Right atrium auricular region (tissue), 2 donors: ENCODE measurements around the gene KIF27. TPM values are rescaled to one million over a fixed set of nuclear protein-coding genes. Genes with fewer than 3 reads are reported as not detected.
A peak's percentile ranks its signal among the peaks of the same experiment; 100 is the strongest.

Source experiments
- DNase-seq: peaks from one replicate; pipeline ENCODE4 v3.0.0-alpha.2; 2019; ENCODE audit warnings: low spot score
- H3K27ac ChIP-seq, 2 donors: fragments of 200-600 bp; sonication (generic); 1 replicate in 1 of 2; 2 replicates in 1 of 2; pipeline ENCODE4 v1.5.1; 2016 to 2019
- H3K27me3 ChIP-seq, 2 donors: fragments of 200-600 bp; sonication (generic); one replicate each; pipeline versions ENCODE4 v1.5.1 to v1.6.0; 2017 to 2019
- H3K36me3 ChIP-seq: fragments of 200-600 bp; sonication (generic); one replicate; pipeline ENCODE4 v1.5.1; 2016
- H3K4me1 ChIP-seq, 2 donors: fragments of 200-600 bp; sonication (generic); one replicate each; pipeline versions ENCODE4 v1.5.1 to v1.6.0; 2017 to 2019
- H3K4me3 ChIP-seq, 2 donors: fragments of 200-600 bp; sonication (generic); 1 replicate in 1 of 2; 2 replicates in 1 of 2; pipeline ENCODE4 v1.5.1; 2017 to 2019; ENCODE audit warnings: mild to moderate bottlenecking in 1 of 2, moderate library complexity in 1 of 2
- H3K9me3 ChIP-seq, 2 donors: fragments of 200-600 bp; sonication (generic); one replicate each; pipeline ENCODE4 v1.5.1; 2019
- CTCF ChIP-seq, 2 donors: fragments of 200-600 bp; sonication (generic); IDR thresholded peaks; one replicate each; pipeline ENCODE4 v1.5.1; 2019; ENCODE audit warnings: antibody characterized with exemption in 2 of 2
- total RNA-seq, 2 donors: library from RNA; depleted of rRNA; stranded (reverse); fragments of >200 nt; gene quantifications; one replicate each; pipeline ENCODE4 v1.1.0, GENCODE V29; 2016

The KIF27 gene
- total RNA-seq: 1 to 10 TPM; 4.3 to 4.6 TPM

GRCh38 chr9:83920927-83921707 is at the start of gene KIF27:
Gene KIF27, minus strand, starts transcription at chr9:83921432. Its CDS starts 5,841 bp downstream, at chr9:83915591.
- H3K36me3 ChIP-seq: no peaks in the 10 kb centered on the region
- peak within 1 kb of the TSS; percentile 94 to 97 for H3K27ac ChIP-seq
- DNase-seq: peak; percentile 98
- peak in 1 of 2 donors; percentile 51 for TF ChIP-seq CTCF (IDR thresholded peaks at IDR 0.05)
- peak within 1 kb of the TSS; percentile 79 to 86 for H3K4me3 ChIP-seq
- no peaks in the 10 kb centered on the region for H3K27me3 ChIP-seq
- H3K9me3 ChIP-seq: no peaks in the 10 kb centered on the region
- peaks cover 0 to 7% of the 10 kb centered on the region in 2 donors for H3K4me1 ChIP-seq

GRCh38 chr9:83969602-83970001 is 48.4 kb upstream of the KIF27 start:
- no peaks in the 10 kb centered on the region for H3K9me3 ChIP-seq
- no peak for TF ChIP-seq CTCF (IDR thresholded peaks at IDR 0.05)
- DNase-seq: no peak
- no peak overlapping the region for H3K27ac ChIP-seq
- peaks cover 0 to 6% of the 10 kb centered on the region in 2 donors for H3K4me1 ChIP-seq
- H3K36me3 ChIP-seq: peaks cover 64% of the 10 kb centered on the region
- H3K4me3 ChIP-seq: no peak overlapping the region
- H3K27me3 ChIP-seq: no peaks in the 10 kb centered on the region

- DNase-seq: no peak
- Histone ChIP-seq H3K4me1 (peaks cover 0 to 3% of the 10 kb centered on the region in 2 donors), H3K27ac (no peak overlapping the region), H3K36me3 (peaks cover 38% of the 10 kb centered on the region), H3K4me3 (no peak overlapping the region), H3K27me3 (no peaks in the 10 kb centered on the region), H3K9me3 (no peaks in the 10 kb centered on the region)
- TF ChIP-seq CTCF (IDR thresholded peaks at IDR 0.05): no peak
Measured at GRCh38 chr9:83967073-83967472, 45.8 kb upstream of the KIF27 start.

- H3K36me3 ChIP-seq: peaks cover 29% of the 10 kb centered on the region
- H3K27me3 ChIP-seq: no peaks in the 10 kb centered on the region
- H3K4me3 ChIP-seq: no peak overlapping the region
- no peak for DNase-seq
- no peaks in the 10 kb centered on the region for H3K9me3 ChIP-seq
- H3K27ac ChIP-seq: no peak overlapping the region
- peaks cover 0 to 3% of the 10 kb centered on the region in 2 donors for H3K4me1 ChIP-seq
- no peak for TF ChIP-seq CTCF (IDR thresholded peaks at IDR 0.05)
Measured at GRCh38 chr9:83966209-83966582, 45.0 kb upstream of the KIF27 start.

- Histone ChIP-seq H3K4me1 (peaks cover 0 to 3% of the 10 kb centered on the region in 2 donors), H3K27ac (no peak overlapping the region), H3K9me3 (no peaks in the 10 kb centered on the region), H3K36me3 (peaks cover 23% of the 10 kb centered on the region), H3K27me3 (no peaks in the 10 kb centered on the region), H3K4me3 (no peak overlapping the region)
- TF ChIP-seq CTCF (IDR thresholded peaks at IDR 0.05): no peak
- DNase-seq: no peak
Measured at GRCh38 chr9:83965350-83966208, 44.3 kb upstream of the KIF27 start.
